ENCODE measurements around the gene CTDP1.

CTDP1 gene

DNA sequence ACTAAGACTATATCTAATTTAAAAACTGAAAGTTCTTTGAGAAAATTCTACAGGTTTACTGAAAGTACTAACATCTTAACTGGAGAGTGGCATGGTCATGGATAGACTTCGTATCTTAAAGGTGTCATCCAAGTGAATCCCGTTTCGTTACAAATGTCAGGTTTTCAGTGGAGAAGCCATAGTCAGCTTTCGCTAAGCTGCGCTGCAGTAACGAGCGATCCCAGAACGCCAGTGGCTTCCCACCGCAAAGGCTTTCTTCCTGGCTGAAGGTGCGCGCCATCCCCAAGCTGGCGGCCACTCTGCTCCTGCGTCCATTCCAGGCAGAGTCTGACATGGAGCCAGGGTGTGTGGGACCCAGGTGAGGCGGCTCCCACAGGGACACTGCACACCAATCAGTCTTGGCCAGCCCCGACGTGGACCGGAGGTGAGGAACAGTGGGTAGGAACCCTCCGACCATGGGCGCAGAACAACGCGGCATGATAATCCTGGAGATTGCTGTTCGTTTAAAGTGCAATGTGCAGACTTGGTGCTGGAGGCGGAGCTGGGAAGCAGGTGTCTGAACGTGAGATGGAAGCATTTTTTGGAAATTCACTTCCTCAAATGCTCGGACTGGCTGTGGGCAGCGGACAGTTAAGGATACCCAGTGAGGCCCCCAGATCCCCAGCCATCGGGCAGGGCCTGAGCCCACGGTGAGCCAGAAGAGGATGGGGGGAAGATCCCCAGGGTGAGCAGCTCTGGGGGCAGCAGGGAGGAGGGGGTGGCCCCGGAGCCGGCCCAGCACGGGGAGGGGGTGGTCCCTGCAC lies 90.3 kb downstream of the CTDP1 start:
- no peak for DNase-seq

DNA sequence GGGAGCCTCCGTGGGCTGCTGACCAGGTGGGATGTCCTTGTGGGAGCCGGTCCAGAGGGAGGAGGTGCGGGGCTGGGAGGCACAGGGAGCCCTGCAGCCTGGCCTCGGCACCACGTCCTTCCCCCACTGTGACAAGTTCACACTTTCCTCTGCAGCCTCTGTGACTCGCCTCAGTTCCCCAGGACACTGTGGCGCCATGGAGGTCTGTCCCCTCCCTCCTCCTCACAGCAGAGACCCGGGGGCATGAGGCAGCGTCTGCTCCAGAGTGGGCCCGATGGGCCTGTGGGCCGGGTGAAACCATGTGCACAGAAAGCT lies 90.9 kb downstream of the CTDP1 start:
- no peak for DNase-seq

DNA sequence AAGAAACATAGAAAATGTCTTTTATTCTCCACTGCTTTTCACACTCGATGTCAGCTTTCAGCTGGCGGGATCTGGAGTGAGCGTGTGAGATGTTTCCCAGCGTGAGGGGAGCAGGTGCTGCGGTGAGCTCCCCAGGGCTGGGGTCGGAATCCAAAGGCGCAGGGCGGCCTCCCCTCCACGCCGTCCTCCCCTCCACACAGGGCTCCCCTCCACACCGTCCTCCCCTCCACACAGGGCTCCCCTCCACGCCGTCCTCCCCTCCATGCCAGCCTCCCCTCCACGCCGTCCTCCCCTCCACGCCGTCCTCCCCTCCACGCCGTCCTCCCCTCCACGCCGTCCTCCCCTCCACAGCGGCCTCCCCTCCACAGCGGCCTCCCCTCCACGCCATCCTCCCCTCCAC lies 91.2 kb downstream of the CTDP1 start:
- no peak for DNase-seq

DNA sequence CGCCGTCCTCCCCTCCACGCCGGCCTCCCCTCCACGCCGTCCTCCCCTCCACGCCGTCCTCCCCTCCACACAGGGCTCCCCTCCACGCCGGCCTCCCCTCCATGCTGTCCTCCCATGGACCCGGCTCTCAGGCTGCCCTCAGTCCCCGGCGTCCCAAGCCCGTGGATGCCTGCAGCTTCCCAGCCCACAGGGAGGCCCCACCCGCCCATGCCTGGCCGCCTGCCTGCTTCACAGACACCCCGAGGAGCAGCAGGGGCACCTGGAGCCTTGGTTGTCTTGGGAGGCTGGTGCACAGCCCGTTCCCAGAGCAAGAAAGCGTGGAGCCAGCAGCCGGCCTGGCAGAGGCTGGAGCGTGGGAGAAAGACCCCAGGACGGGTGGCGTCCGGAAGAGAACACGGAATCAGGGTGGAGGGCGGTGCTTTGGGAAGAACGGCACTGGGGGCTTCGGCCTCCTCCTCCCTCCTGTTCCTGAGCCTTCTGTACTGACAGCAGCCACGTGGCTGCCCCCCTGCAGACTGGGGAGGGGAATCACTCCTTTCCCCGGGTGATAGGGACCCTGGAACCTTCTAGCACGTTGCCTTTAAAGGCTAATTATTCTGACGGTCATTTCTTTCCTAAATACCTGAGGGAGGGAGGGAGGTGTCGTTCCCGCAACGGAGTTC lies 92.0 kb downstream of the CTDP1 start:
- no peak for DNase-seq

DNA sequence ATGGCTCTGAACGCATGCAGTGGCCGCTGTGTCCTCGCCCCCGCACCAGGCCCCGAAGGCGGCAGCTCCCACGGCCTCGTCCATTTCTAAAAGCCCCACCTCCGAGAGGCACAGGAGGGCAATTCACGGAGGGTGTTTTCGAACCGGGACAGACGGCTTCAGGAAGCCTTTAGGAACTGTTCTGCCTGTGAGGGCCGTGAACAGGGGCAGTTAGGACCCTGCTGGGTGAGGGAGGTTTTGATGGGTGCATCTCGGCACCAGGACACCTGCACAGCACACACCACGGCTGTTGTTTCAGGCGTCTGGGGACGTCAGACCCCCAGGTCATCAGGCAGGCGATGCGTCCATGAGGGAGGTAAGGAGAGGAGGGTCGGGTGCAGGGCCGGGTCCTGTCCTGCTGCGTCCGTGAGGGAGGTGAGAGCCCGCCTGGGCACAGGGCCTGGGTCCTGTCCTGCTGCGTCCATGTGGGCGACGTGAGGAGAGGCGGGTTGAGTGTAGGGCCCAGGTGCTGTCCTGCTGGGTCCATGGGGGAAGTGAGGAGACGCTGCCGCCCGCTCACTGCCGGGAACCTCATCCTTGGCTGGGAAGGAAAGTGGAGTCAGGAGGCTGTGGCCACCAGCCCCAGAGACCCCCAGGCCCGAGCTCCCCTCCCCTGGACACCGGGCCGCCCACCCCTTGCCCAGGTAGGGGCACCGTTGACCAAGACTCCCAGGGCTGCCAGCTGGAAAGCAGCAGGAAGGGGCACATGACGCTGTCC lies 92.7 kb downstream of the CTDP1 start:
- no peak for DNase-seq

DNA sequence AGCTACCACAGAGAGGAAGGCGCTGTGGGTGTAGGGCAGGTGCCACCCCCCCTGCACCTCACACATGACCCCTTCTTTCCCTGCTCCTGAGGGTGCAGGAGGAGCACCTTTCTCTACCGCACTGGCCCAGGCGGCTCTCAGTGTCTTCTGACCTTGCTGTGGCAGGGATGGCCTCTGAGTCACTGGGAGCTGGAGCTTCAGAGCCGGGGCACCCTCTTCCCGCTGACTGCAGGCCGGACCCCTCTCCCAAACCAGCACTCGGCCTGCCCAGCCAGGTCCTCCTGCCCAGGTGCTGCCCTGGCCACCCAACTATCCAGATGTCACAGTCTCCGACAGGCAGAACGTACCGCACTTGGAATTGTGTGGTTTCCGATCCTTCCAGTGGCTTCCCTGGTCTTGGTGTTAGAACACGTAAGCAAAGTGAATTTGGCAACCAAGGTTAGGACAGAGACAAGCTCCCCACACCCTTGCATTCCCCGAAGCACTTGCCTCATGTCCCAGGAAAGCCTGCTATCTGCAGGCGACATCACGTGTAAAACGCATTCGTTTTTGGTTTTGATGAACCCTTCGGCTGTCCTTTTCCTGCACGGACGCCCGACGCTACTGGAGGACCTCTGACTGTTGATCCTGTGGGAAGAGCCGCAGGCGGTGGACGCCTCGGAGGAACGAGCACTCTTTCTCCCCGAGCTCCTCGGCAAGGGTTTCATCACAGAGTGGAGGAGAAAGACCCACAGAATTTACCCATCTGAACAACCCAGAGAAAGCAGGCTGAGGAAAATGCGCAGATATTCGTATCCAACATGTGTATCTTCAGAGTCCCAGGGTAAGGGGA lies 93.5 kb downstream of the CTDP1 start:
- DNase-seq, result no peak

DNA sequence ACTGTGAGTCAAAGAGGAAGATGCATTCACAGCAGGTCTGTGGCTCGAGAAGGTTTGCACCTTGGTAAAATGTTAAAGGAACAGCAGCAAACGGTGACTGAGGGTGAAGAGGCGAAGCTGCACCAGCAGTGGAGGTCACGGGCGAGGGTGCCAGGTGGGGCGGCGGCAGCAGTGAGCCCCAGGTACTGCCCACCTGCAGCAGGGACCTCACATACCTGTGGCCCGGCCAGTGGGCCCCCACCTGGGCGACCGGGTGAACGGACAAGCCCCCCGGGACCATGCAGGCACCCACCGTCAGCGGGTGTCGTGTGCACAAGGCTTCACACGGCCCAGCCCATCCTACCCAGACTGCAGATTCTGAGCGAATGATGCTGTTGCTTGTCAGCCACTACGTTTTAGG lies 94.5 kb downstream of the CTDP1 start:
- no peak for DNase-seq

DNA sequence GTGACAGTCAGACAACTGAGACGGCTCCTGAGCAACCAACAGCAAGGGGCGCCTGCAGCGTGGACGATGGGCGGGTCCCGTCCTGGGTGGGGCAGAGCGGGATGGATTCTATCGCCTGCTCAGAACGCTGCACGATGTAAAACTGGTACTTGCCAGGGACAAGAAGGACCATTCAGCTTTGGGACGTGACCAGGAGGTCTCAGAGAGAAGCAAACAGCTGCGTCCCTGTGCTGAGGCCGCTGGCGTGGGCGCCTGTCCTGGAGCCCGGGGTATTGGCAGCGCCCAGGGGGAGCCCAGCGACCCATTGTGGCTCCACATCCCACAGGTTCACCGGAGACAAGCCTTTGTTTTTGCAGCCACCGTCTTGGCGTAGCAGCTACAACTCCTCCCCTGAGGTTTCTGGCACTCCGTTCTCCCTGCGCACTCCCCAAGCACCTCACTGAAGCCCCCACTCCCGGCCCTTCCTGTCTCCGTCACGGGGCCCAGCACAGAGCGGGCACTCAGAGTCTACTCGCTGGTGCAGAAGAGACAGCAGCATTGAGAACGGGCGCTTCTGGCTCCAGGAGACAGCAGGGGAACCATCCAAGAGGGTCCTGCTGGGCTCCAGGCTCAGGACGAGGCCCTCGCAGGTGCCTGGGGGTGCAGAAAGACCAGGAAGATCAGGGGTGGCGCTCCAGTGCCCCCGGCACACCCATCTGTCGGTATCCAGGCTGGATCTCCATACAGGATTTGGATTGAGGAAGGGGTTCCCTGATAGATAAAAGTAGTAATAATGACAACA lies 96.0 kb downstream of the CTDP1 start:
- DNase-seq, result no peak

DNA sequence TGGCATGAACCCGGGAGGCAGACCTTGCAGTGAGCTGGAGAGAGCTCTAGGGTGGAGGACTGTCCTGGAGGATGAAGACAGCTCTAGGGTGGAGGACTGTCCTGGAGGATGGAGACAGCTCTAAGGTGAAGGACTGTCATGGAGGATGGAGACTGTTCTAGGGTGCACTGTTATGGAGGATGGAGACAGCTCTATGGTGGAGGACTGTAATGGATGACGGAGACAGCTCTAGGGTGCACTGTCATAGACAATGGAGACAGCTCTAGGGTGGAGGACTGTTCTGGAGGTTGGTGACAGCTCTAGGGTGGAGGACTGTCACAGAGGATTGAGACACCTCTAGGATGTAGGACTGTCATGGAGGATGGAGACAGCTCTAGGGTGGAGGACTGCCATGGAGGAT lies 97.1 kb downstream of the CTDP1 start:
- no peak for DNase-seq

DNA sequence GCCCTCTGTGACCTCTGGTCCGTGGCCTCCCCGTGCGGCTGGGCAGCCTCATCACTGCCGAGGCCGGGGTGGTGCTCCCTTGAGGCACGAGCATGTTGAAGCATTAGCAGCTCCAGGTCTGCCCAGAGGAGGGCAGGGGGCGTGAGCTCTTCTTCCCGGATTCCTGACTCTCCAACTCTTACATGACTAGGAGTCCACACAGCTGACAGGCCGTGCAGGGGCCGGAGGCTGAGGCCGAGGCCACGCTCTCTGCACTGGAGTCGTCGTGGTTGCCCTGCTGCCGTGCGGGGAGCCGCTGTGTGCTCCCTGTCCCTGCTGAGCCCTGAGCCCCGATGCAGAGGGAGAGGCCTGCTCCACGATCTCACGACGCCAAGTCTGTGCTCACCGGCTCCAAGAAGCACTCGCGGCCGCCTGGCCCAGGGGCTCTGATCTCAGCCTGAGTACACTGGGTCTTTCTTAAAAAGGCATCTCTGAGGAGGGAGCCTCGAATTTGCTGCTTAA lies 98.7 kb downstream of the CTDP1 start:
- no peak for DNase-seq

DNA sequence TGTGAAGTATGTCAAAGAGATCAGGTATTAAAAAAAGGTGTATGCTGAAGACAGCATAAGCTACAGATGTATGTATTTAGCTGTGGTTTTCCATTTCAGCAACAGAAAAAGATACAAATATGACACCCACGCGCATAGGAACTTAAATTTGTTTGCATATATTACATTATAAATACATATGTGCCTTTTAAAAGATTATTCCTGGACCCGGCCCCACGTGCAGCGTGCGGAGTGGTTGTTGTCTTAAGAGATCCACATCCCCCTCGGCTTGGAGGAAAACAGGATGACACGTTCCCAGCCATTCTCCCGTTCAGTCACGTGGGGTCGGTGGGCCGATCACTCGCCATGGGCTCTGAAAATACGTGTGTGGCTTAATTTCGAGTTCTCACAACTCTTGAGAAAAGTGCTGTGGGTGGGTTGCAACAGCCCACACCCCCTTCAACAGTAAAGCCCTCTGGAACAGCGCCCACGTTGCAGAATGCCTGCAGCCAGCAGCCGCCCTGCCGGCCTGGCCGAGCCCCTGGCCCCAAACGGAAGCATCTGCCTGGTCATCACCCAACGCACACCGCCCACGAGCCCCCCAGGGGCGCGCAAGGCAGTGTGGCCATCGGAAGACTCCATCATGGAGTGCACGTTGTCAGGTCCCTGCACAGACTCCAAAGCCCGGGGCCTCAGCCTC lies 99.6 kb downstream of the CTDP1 start:
- DNase-seq, result no peak

DNA sequence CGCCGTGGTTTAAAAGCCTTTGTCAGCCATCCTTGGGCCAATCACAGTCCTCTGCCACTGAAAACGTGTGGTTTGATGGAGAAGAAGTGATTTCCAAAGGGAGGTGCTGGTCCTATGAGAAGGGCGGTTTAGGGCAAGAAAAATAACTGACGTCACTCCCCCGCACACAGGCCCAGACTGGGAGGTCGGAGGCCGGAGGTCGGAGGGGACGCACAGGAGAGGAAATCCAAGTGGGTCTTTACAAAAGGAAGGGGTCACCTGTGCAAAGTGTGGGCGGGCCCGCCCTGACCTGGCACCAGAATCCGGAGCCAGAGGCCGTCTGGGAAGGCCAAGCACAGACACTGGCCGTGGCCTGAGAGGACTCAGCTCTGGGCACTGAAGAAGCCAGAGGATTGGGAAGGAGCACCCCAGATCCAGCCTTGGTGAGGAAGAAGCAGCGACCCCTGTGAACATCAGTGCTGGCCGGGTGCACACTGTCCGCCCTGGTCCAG lies 100.1 kb downstream of the CTDP1 start:
- DNase-seq, result no peak

DNA sequence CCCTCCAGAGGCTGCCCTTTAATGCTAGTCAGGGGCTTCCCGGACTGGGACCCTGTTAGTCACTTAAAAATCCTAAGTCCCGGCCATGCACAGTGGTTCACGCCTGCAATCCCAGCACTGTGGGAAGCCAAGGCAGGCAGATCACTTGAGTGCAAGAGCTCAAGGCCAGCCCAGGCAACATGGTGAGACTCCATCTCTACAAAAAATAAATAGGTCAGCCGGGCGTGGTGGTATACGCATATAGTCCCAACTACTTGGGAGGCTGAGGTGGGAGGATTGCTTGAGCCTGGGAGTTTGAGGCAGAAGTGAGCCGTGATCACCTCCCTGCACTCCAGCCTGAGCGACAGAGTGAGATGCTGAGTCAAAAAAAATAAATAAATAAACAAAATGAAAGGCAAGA lies 100.9 kb downstream of the CTDP1 start:
- no peak for DNase-seq

DNA sequence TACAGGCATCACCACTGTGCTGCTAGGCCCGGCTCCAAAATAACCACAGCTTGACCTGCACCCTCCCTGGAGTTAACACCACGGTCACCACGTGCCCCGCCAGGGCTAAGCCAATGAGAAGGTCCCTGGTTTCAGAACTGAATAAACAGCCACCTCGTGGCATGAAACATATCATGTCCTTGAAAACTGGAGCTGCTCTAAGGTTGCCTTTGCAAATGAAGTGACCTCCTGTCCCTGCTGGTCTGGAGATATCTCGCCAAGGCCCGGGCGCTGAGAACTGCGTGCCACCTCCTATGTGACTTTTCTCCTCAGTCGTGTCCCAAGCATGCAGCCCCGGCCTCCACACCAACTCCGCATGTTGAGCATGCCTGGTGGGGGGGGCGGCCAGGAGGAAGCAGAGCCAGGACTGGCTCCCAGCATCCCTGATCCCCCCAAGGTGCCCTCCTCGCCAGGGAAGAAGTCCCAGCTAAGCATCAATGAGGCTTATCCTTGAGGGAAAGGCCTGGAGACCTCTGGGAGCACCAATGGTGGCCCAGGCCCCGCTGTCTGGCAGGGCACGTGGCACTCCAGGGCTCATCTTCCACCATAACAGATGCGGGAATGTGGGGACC lies 101.8 kb downstream of the CTDP1 start:
- DNase-seq, result no peak

DNA sequence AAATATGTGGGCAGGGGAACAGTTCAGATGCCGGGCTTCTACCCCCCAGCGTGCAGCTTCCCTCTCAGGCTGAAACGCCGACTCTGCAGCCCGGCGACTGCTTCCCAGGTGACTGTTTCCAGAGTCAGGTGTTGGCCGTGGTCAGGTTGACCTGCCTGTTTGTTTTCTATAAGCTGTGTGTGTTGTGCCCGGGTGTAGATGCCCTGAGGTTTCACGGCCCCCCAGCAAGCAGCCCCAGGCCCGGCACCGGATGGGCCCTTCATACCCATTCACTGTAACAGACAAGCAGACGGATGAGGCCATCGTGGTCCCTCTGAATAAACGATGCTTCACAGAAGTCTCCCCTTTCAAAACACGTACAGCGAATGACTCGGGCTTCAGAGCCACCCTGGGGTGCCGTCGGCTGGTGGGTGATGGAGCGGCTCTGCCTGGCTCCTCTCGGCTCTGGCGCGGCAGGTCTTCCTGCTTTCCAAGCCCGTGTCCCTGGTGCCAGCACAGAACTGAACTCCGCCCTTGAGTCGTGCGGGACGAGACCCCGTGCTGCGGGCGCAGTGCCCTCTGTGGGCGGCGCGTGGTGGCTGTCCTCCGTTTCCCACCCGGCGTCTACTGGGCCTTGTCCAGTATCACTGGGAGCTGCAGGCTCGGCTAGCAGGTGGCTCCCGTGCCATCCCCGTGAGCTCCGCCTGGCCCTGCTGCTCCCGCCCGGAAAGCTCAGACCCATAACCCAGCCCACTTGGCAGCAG lies 103.1 kb downstream of the CTDP1 start:
- no peak for DNase-seq

DNA sequence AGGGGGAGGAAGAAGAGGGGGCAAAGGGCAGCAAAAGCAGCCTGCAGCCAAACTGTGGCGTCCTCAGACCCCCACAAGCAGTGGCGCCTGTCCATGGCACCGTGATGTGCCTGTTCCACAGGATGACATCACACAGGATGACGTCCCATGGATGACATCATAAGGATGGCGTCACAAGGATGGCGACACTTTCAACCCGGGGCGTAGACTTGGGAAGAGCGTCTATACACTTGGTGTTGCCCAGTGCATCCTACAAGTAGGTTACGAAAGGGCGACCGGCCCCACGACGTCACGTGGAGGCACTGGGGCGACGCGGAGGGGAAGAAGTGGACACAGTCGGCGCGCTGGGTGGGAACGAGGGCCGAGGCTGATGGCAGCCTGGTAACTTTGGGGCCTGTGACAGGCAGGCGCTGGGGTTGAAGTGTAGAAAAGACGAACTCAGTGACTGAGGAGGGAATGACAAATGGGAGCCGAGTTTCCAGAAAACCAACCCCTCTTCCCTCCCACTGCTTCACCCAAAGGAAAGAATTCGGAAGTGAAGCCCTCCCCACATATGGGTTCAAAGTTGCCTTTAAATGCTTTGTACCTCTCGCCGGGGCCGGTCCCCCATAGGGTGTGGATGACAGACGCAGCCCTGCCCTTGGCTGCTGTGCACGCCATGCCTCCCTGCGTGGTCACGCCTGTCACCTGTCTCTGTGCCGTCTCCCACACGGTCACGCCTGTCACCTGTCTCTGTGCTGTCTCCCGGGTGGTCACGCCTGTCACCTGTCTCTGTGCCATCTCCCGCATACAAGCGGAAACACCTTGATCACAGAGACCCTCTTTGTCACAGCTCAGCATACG lies 104.7 kb downstream of the CTDP1 start:
- DNase-seq, result no peak

DNA sequence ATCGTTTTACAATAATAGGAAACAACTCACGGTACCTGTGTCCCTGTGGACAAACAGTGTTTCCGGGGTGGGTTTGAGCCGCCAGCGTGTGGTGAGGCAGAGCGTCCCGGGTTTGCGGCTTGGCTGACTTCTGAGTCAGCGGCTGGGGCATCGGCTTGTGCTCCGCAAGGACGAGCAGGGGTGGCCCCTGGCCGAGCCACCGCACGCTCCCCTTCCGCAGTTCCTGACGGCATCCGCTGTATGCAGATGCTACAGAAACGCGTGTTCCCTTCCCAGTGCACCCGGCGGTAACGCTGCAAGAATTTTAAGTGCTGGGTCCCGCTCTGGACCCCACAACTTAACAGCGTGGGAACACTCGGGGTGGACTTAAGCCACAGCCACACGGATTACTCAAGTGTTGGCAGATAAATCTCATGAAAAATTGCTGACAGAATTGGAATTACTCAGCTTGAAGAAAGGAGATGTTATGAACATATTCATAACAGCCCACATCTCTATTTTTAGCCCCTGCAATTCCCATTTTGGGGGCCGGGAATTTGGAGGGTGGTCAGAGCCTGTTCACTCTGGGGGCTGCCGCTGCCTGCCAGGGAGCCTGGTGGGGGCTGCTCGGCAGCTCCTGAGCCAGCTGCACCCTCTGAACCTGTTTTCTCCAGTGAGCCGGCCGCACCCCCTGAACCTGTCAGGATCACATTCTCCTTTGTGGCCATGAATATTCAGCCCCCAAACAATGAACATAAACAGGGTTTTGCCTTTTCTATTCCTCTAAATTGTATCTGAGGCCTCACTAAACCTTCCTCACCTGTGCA lies 105.6 kb downstream of the CTDP1 start:
- no peak for DNase-seq

DNA sequence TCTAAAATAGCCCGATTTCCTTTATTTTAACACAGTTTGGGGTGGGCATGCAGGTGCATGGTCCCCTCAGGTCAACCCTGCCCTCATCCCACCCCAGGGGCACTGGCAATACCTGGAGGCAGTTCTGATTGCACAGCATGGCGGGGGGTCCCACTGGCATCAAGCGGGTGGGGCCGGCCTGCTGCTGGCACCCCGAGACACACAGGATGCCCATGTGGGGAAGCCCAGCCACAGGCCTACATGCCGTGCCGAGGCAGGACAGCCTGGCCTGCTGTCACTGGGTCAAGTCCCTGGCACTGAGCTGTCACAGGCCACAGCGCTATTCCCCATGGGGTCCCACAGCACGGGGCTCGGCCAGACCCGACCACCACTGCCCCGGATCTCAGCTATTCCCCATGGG lies 106.2 kb downstream of the CTDP1 start:
- no peak for DNase-seq
